DMS53 (cell line): ENCODE results near the gene CREBRF.
"Not testable (repeated sequence)": the region's sequence is repeated elsewhere in the genome, so short reads cannot be mapped to it uniquely, and the experiment has no call there.

Source experiments
- DNase-seq: peaks from one replicate; lab custom pipeline; 2025; lab: John Stamatoyannopoulos, UW

CREBRF gene

GRCh38 chr5:173039188-173039587 lies 17.0 kb upstream of the CREBRF start:
- no peak for DNase-seq

GRCh38 chr5:173039964-173040363 lies 16.2 kb upstream of the CREBRF start:
- DNase-seq: no peak

- DNase-seq: no peak
These were observed 14.0 kb upstream of the CREBRF start for GRCh38 chr5:173041881-173042762.

GRCh38 chr5:173042763-173043107 lies 13.4 kb upstream of the CREBRF start:
- DNase-seq: no peak

- no peak for DNase-seq
These were observed 10.7 kb upstream of the CREBRF start for GRCh38 chr5:173045474-173045873.

GRCh38 chr5:173047096-173047837 lies 8.9 kb upstream of the CREBRF start:
- not testable (repeated sequence) for DNase-seq

GRCh38 chr5:173047838-173048105 lies 8.4 kb upstream of the CREBRF start:
- DNase-seq: no peak

GRCh38 chr5:173050791-173051190 lies 5.4 kb upstream of the CREBRF start:
- DNase-seq: no peak

GRCh38 chr5:173051746-173052145 lies 4.4 kb upstream of the CREBRF start:
- DNase-seq: no peak

GRCh38 chr5:173053041-173053440 lies 3.1 kb upstream of the CREBRF start:
- no peak for DNase-seq

- peak; percentile 48 for DNase-seq
These were observed 970 bp upstream of the CREBRF start for GRCh38 chr5:173055042-173055721.

GRCh38 chr5:173055722-173055982 lies 500 bp upstream of the CREBRF start:
- peak; percentile 55 for DNase-seq

GRCh38 chr5:173056783-173057061 lies 570 bp downstream of the CREBRF start:
- DNase-seq: peak; percentile 94

GRCh38 chr5:173057062-173057924 lies 1.1 kb downstream of the CREBRF start:
- peak; percentile 99 for DNase-seq

- no peak for DNase-seq
These were observed 6.0 kb downstream of the CREBRF start for GRCh38 chr5:173062141-173062540.

GRCh38 chr5:173065155-173065554 lies 9.0 kb downstream of the CREBRF start:
- DNase-seq: no peak

GRCh38 chr5:173069671-173070070 lies 13.5 kb downstream of the CREBRF start:
- DNase-seq: no peak

GRCh38 chr5:173075137-173075843 lies 19.1 kb downstream of the CREBRF start:
- DNase-seq: no peak

- DNase-seq: no peak
These were observed 19.8 kb downstream of the CREBRF start for GRCh38 chr5:173075970-173076369.

- DNase-seq: not testable (repeated sequence)
These were observed 20.3 kb downstream of the CREBRF start for GRCh38 chr5:173076471-173076870.

- no peak for DNase-seq
These were observed 22.7 kb downstream of the CREBRF start for GRCh38 chr5:173078878-173079277.

- no peak for DNase-seq
These were observed 33.4 kb downstream of the CREBRF start for GRCh38 chr5:173089581-173089980.
